GM19025 (cell line): ENCODE results near the gene OR1F1.
"Not testable (repeated sequence)": the region's sequence is repeated elsewhere in the genome, so short reads cannot be mapped to it uniquely, and the experiment has no call there.

Experiments
- ATAC-seq: cut with Tn5 transposase; IDR thresholded peaks from one replicate; pipeline ENCODE4 v1.9.1; 2021; ENCODE audit warnings: mild to moderate bottlenecking, low read depth, moderate library complexity; ENCODE audit not compliant: unreplicated experiment

The OR1F1 gene

GRCh38 chr16:3187798-3188674, at the start of gene OR1F1:
TSS of gene OR1F1 (plus strand) at chr16:3188204.
- no peak for ATAC-seq

DNA sequence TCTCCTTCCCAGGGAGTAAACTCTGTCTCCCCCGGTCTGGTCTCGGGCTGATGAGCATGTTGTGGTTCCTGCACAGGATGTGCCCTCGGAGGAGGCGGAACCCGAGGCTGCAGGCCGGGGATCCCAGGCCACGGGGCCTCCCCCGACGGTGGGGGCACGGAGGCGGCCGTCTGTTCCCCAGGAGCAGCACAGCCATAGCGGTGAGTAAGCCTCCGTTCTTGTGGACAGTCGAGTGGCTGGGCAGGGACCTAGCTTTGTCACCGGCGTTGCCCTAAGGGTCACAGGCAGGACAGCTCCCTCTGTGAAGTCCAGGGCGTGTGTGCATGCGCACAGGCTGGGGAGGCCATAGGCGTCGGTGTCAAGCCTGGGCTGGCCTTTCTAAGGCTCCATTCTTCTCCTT, 49.7 kb upstream of the OR1F1 start:
- ATAC-seq: no peak

- ATAC-seq: no peak
These were observed 49.1 kb upstream of the OR1F1 start for GRCh38 chr16:3138823-3139426.

- not testable (repeated sequence) for ATAC-seq
These were observed 48.4 kb upstream of the OR1F1 start for GRCh38 chr16:3139561-3139960.

DNA sequence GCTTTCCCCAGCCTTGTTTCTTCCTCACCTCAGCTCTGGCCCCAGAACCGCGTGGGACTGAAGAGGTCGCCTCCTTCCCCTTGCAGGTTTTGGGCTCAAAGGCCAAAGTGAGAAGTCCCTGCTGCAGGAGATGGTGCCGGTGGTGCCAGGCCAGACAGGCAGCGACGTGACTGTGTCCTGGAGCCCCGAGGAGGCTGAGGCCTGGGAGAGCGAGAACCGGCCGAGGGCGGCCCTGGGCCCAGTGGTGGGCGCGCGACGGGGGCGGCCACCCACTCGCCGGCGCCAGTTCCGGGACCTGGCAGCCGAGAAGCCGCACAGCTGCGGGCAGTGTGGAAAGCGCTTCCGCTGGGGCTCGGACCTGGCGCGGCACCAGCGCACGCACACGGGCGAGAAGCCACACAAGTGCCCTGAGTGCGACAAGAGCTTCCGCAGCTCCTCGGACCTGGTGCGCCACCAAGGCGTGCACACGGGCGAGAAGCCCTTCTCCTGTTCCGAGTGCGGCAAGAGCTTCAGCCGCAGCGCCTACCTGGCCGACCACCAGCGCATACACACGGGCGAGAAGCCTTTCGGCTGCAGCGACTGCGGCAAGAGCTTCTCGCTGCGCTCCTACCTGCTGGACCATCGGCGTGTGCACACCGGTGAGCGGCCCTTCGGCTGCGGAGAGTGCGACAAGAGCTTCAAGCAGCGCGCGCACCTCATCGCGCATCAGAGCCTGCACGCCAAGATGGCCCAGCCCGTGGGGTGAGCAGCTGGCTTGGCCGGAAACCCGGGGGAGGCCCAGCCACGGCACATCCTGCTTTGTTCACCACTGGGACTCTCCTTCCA, 47.2 kb upstream of the OR1F1 start:
- no peak for ATAC-seq

DNA sequence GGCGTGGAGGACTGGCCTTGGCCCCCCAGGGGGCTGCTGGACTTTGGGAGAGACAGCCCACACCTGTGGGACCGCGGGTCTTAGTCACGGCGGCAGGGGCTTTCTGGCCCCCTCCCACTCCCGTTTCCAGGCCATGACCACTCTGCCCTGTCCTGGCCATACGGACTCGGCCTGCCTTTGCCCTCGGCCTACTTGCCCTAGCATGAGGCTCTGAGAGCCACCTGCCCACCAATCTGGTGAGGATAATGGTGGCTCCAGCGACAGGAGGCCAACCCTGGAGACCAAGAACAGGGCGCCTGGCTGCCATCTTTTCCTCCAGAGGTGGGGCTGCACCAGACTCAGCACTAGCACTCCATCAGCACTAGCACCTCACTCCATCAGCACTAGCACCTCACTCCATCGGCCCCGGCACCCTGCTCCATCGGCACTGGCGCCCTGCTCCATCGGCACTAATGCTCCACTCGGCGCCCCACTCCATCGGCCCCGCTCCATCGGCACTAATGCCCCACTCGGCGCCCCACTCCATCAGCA, 46.2 kb upstream of the OR1F1 start:
- no peak for ATAC-seq

DNA sequence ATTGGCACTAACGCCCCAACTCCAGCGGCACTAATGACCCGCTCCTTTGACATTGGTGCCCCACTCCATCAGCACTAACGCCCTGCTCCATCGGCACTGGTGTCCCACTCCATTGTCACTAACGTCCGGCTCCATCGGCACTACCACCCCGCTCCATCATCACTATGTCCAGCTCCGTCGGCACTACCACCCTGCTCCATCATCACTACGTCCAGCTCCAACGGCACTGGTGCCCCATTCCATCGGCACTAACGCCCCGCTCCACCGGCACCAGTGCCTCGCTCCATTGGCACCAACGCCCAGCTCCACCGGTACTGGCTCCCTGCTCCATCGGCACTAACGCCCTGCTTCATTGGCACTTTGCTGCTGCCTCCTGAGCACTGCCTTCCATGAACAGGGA, 45.7 kb upstream of the OR1F1 start:
- no peak for ATAC-seq

GRCh38 chr16:3142770-3143169, 45.2 kb upstream of the OR1F1 start:
- no peak for ATAC-seq

DNA sequence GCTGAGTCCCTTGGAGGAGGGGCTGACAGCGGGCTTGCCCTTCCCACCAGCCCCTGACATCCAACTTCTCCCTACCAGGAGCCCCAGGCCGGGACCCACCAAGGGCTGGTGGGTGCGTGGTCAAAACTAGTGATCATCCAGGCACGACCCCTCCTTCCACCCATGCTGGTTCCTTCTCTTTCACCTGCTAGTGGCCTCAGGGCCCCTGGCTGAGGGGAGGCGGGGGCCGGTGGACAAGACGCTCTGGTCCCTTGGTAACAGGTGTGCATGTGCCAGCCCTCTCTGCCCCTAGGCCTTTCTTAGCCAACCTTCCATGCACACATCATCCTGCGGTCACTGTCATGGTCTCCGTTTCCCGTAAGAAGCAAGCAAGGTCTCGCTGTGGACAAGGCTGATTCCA, 44.8 kb upstream of the OR1F1 start:
- no peak for ATAC-seq

GRCh38 chr16:3143598-3144320, 44.2 kb upstream of the OR1F1 start:
- no peak for ATAC-seq

- ATAC-seq: no peak
These were observed 43.6 kb upstream of the OR1F1 start for GRCh38 chr16:3144321-3144983.

DNA sequence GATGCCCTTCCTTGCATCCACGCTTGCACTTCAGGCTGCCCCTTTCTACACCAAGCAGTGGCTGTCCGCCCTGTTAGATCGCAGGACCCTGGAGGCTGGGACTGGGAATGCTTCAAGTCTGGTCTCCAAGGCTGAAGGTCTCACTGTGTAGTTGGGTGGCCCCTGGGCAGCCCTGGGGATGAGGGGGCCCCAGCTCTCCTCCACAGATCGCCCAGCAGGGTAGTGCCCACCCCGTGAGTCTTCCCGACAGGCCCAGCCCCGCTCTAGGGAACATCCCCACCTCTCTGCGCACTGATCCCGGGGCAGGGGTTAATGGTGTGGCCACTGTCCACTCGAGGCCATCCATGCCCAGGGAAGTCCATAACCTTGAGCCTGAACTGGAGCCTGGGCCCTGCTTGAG, 42.9 kb upstream of the OR1F1 start:
- no peak for ATAC-seq

DNA sequence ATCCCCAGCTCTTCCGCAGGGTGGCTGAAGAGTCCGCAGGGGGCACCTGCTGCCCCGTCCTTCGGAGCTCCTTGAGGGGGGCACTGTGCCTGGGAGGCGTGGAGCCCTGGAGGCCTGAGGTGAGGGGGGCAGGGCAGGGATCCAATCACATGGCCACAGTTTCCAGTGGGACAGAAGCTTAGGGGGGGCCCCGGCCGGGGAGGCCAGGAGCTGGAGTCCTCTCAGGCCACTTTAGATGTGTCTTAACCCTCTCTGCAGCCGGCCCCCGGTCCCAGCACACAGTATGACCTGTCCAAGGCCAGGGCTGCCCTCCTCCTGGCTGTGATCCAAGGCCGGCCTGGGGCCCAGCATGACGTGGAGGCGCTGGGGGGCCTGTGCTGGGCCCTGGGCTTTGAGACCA, 42.3 kb upstream of the OR1F1 start:
- ATAC-seq: no peak

GRCh38 chr16:3147046-3147756, 40.8 kb upstream of the OR1F1 start:
- ATAC-seq: no peak

GRCh38 chr16:3147757-3148104, 40.3 kb upstream of the OR1F1 start:
- ATAC-seq: no peak

DNA sequence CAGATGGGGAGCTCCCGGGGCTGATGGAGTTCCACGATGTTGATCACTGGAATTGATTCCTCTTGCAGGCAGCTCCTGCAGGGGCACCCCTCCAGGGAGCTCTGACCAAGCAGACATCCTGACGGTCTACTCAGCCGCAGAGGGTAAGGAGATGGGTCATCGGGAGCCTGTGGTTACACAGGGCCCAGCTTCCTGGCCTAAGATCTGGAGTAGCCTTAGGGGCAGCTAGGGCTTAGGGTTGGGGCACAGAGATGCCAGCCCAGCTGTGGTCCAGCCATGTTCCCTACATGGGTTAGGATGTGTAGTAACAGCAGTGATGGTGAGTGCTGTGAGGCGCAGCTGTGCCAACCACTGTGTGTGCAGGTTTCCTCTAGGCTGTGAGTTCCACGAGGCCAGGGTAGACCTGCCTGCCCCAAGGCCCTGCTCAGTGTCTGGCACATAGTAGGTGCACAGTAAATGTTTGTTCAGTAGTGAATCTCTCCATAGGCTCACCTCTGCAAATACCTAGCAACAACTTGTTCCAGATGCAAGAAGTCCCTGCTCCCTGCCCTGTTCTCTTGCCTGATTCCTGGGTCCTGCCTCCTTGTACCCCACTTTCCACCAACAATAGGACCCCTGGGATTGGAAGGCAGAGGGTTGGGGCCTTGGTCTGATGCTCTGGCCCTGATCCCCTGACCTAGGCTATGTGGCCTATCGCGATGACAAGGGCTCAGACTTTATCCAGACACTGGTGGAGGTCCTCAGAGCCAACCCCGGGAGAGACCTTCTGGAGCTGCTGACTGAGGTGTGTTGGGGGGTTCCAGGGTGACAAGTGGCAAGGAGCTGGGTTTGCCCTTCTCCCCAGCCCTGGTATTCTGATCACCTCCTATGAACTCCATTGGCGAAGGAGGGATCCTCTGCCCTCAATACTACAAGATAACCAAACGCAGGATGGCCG, 39.5 kb upstream of the OR1F1 start:
- ATAC-seq: no peak

DNA sequence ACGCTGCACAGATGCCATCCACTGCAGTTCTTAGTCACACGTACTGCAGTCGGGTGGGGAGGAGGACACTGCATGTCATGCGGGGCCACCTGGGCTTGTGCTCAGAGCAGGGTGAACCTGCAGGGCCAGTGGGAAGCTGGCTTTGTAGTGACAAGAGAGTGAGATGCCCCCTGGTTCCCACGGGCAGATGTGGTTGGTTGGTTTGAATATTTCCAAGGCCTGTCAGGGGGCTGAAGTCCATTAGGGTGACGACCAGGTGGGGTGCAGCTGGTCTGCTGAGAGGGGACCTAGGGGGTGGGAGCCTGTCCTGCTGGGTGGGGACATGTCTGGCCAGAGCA, 38.8 kb upstream of the OR1F1 start:
- ATAC-seq: no peak

- ATAC-seq: no peak
These were observed 38.2 kb upstream of the OR1F1 start for GRCh38 chr16:3149630-3150345.
